HG02623 (cell line): Measurements from ENCODE around the gene RIMBP2.

Experiments
- ATAC-seq: cut with Tn5 transposase; IDR thresholded peaks from one replicate; pipeline ENCODE4 v1.9.1; 2021; ENCODE audit warnings: moderate library complexity; ENCODE audit not compliant: unreplicated experiment

RIMBP2 gene

GRCh38 chr12:130639476-130640424 is 76.3 kb downstream of the RIMBP2 start:
- no peak for ATAC-seq

GRCh38 chr12:130636370-130636769 is 79.7 kb downstream of the RIMBP2 start:
- no peak for ATAC-seq

- ATAC-seq = no peak
These were observed 81.2 kb downstream of the RIMBP2 start for GRCh38 chr12:130634866-130635265.

GRCh38 chr12:130633771-130634170 is 82.3 kb downstream of the RIMBP2 start:
- ATAC-seq = no peak

GRCh38 chr12:130632642-130633041 is 83.5 kb downstream of the RIMBP2 start:
- ATAC-seq = no peak

GRCh38 chr12:130628304-130628703 is 87.8 kb downstream of the RIMBP2 start:
- no peak for ATAC-seq

- ATAC-seq = no peak
These were observed 88.9 kb downstream of the RIMBP2 start for GRCh38 chr12:130627175-130627574.

GRCh38 chr12:130626601-130627000 is 89.5 kb downstream of the RIMBP2 start:
- ATAC-seq = no peak

- no peak for ATAC-seq
These were observed 90.9 kb downstream of the RIMBP2 start for GRCh38 chr12:130625201-130625600.

- ATAC-seq = no peak
These were observed 93.3 kb downstream of the RIMBP2 start for GRCh38 chr12:130622803-130623202.

GRCh38 chr12:130621696-130622298 is 94.3 kb downstream of the RIMBP2 start:
- no peak for ATAC-seq

GRCh38 chr12:130620756-130621155 is 95.3 kb downstream of the RIMBP2 start:
- no peak for ATAC-seq

GRCh38 chr12:130620281-130620680 is 95.8 kb downstream of the RIMBP2 start:
- no peak for ATAC-seq

GRCh38 chr12:130619385-130620001 is 96.6 kb downstream of the RIMBP2 start:
- ATAC-seq = no peak

GRCh38 chr12:130617219-130617618 is 98.9 kb downstream of the RIMBP2 start:
- no peak for ATAC-seq

GRCh38 chr12:130615861-130616345 is 100.2 kb downstream of the RIMBP2 start:
- no peak for ATAC-seq

- ATAC-seq = no peak
These were observed 101.6 kb downstream of the RIMBP2 start for GRCh38 chr12:130614530-130614905.

- no peak for ATAC-seq
These were observed 102.1 kb downstream of the RIMBP2 start for GRCh38 chr12:130613831-130614529.

- ATAC-seq = no peak
These were observed 103.0 kb downstream of the RIMBP2 start for GRCh38 chr12:130613131-130613530.

- no peak for ATAC-seq
These were observed 104.8 kb downstream of the RIMBP2 start for GRCh38 chr12:130611026-130611905.
